Astrocyte (in vitro differentiated cells and primary cell): Measurements from ENCODE around the gene BMAL1.

ENCODE experiments used
- EZH2 ChIP-seq: IDR thresholded peaks from 2 replicates; pipeline ENCODE4 v1.6.1; 2012; ENCODE audit warnings: mild to moderate bottlenecking, low read length, inconsistent platforms; ENCODE audit not compliant: insufficient read depth
- TF ChIP-seq, protein P1 (sequence below): IDR thresholded peaks from 2 replicates; pipeline ENCODE4 v1.5.1; 2011; ENCODE audit warnings: low read depth, mild to moderate bottlenecking, inconsistent platforms, low read length, moderate library complexity; ENCODE audit not compliant: insufficient read depth

DNA sequence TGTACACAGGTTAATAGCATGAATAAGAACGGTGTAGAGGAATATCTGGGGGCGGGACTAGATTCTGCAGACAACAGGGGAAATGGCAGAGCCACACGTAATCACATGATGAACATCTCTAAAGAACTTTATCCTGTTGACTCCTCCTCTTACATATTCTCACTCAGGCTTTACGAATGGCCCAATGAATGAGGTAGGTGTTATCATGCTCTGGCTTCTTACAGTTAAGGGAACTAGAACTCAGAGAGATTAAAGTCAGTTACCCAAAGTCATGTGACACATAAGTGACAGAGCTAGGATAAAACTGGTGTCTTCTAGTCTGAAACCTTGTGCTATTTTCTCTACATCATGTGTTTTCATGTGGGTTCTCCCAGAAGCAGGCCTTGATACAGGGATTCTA is 49.0 kb upstream of the BMAL1 start:
- TF ChIP-seq, protein P1, sequence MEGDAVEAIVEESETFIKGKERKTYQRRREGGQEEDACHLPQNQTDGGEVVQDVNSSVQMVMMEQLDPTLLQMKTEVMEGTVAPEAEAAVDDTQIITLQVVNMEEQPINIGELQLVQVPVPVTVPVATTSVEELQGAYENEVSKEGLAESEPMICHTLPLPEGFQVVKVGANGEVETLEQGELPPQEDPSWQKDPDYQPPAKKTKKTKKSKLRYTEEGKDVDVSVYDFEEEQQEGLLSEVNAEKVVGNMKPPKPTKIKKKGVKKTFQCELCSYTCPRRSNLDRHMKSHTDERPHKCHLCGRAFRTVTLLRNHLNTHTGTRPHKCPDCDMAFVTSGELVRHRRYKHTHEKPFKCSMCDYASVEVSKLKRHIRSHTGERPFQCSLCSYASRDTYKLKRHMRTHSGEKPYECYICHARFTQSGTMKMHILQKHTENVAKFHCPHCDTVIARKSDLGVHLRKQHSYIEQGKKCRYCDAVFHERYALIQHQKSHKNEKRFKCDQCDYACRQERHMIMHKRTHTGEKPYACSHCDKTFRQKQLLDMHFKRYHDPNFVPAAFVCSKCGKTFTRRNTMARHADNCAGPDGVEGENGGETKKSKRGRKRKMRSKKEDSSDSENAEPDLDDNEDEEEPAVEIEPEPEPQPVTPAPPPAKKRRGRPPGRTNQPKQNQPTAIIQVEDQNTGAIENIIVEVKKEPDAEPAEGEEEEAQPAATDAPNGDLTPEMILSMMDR = no peak
- no peak for TF ChIP-seq EZH2
